HL-60 (cell line): ENCODE data around the gene PC.

Experiments used
- CTCF ChIP-seq: IDR thresholded peaks from one replicate; pipeline ENCODE4 v1.5.1; 2011; ENCODE audit warnings: low read length, control low read depth, inconsistent platforms; ENCODE audit not compliant: insufficient read depth
- POLR2AphosphoS5 ChIP-seq: IDR thresholded peaks from 2 replicates; pipeline ENCODE4 v1.6.1; 2012; ENCODE audit warnings: low read depth

DNA sequence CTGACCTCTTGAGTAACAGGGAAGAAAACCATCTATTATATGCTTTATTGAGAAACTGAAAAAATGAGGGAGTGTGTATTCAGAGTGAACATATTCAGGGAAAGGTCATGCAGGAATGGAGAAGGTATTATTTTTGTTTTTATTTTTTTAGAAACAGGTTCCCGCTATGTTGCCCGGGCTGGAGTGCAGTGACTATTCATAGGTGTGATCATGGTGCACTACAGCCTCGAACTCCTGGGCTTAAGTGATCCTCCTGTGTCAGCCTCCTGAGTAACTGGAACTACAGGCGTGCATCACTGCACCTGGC, 123.7 kb downstream of the PC start:
- TF ChIP-seq POLR2AphosphoS5 (no peak), CTCF (no peak)
